K562 (cell line): Measurements from ENCODE around the gene SMARCA1. TPM values are rescaled to one million over a fixed set of nuclear protein-coding genes. Genes with fewer than 3 reads are reported as not detected.

Experiments used
- ATAC-seq: fragments of 200-7000 bp; cut with Tn5 transposase; 3 replicates; pipeline ENCODE4 v1.9.1; 2020; ENCODE audit warnings: moderate library complexity
- BruUV-seq: library from RNA; stranded (reverse); fragments of 400-500 nt; replicated peaks from 2 replicates; lab custom pipeline; 2021; lab: Mats Ljungman, UMichigan
- CTCF ChIA-PET: fragments of 300-600 bp; formaldehyde crosslinking; extraction: SDS; loops from one replicate; lab custom pipeline; 2021; ENCODE audit warnings: low intra/inter-chr PET ratio; lab: Yijun Ruan, JAX
- POLR2A ChIA-PET: fragments of 300-600, 350-650 bp; sonication (Branson Sonifier 250); formaldehyde crosslinking; extraction: SDS; loops from one replicate; lab custom pipeline; 2021; ENCODE audit warnings: antibody characterized with exemption, inconsistent platforms; lab: Yijun Ruan, JAX
- DNase-seq, 4 experiments: peaks; one replicate each; pipeline versions ENCODE4 v3.0.0 to v3.0.0-alpha.2; 2011 to 2018; ENCODE audit warnings: low spot score in 3 of 4, mixed read lengths in 3 of 4; ENCODE audit errors: extremely low read depth in 1 of 4
- FAIRE-seq: peaks from 2 replicates; lab custom pipeline; 2011; peaks lifted over from hg19 to GRCh38; lab: Jason Lieb, UNC
- H2AFZ ChIP-seq: 2 replicates; pipeline ENCODE4 v1.6.0; 2011; ENCODE audit warnings: low read depth, low read length, control low read depth, inconsistent platforms
- H3K27ac ChIP-seq: fragments of 200-600 bp; 3 replicates; pipeline ENCODE4 v1.8.0; 2011; ENCODE audit warnings: low read depth, mild to moderate bottlenecking, control low read depth, inconsistent platforms, low read length, moderate library complexity, mixed read lengths; ENCODE audit errors: extremely low read depth
- H3K27me3 ChIP-seq, 2 experiments: fragments of 300-600 bp in 1 of 2; 2 replicates in 1 of 2; 3 replicates in 1 of 2; pipeline versions ENCODE4 v1.6.0 to v1.8.0; 2011; ENCODE audit warnings: inconsistent platforms in 2 of 2, low read length in 2 of 2, mild to moderate bottlenecking in 1 of 2, mixed read lengths in 1 of 2, moderate library complexity in 1 of 2; ENCODE audit not compliant: control insufficient read depth in 2 of 2, insufficient read depth in 2 of 2
- H3K36me3 ChIP-seq: fragments of 300-600 bp; 3 replicates; pipeline ENCODE4 v1.8.0; 2011; ENCODE audit warnings: mild to moderate bottlenecking, low read length, inconsistent platforms; ENCODE audit not compliant: control insufficient read depth, insufficient read depth
- H3K4me1 ChIP-seq, 2 experiments: fragments of 200-600 bp in 1 of 2; replicated peaks in 1 of 2; 2 replicates in 1 of 2; 3 replicates in 1 of 2; pipeline versions ENCODE4 v1.5.1 to v1.8.0; 2011; ENCODE audit warnings: inconsistent platforms in 2 of 2, low read length in 2 of 2, mild to moderate bottlenecking in 1 of 2, mixed read lengths in 1 of 2, moderate library complexity in 1 of 2; ENCODE audit not compliant: control insufficient read depth in 2 of 2, insufficient read depth in 2 of 2
- H3K4me2 ChIP-seq: 2 replicates; pipeline ENCODE4 v1.6.1; 2011; ENCODE audit warnings: low read length, control low read depth, inconsistent platforms, mixed read lengths; ENCODE audit not compliant: insufficient read depth
- H3K4me3 ChIP-seq: fragments of 200-600 bp; sonication (generic), shearing (Covaris generic); 2 replicates; pipeline ENCODE4 v1.5.1; 2016; ENCODE audit warnings: control low read depth, inconsistent platforms
- H3K79me2 ChIP-seq: fragments of 200-600 bp; 3 replicates; pipeline ENCODE4 v1.8.0; 2011; ENCODE audit warnings: low read length, inconsistent platforms; ENCODE audit not compliant: control insufficient read depth, insufficient read depth
- H3K9ac ChIP-seq, 2 experiments: 2 replicates each; pipeline versions ENCODE4 v1.6.0 to v1.6.1; 2011; ENCODE audit warnings: low read depth in 2 of 2, low read length in 2 of 2, control low read depth in 1 of 2, inconsistent platforms in 1 of 2, mild to moderate bottlenecking in 1 of 2, mixed read lengths in 1 of 2; ENCODE audit not compliant: insufficient read depth in 1 of 2
- H3K9me1 ChIP-seq: one replicate; pipeline ENCODE4 v1.6.0; 2011; ENCODE audit warnings: inconsistent platforms, mild to moderate bottlenecking, low read length, moderate library complexity; ENCODE audit not compliant: control insufficient read depth, insufficient read depth
- H3K9me3 ChIP-seq: replicated peaks from 2 replicates; pipeline ENCODE4 v1.5.1; 2011; ENCODE audit warnings: low read depth, low read length, inconsistent platforms; ENCODE audit not compliant: control insufficient read depth, insufficient read depth
- H4K20me1 ChIP-seq: replicated peaks from 2 replicates; pipeline ENCODE4 v1.6.1; 2011; ENCODE audit warnings: low read length, inconsistent platforms, mixed read lengths; ENCODE audit not compliant: control insufficient read depth, insufficient read depth
- CREM ChIP-seq: IDR thresholded peaks from 2 replicates; pipeline ENCODE4 v1.6.1; 2014; ENCODE audit warnings: antibody characterized with exemption, low read depth
- MECOM ChIP-seq: fragments of 250-450 bp; sonication (Bioruptor Pico); IDR thresholded peaks from 2 replicates; pipeline ENCODE4 v1.8.0; 2022; ENCODE audit warnings: inconsistent platforms
- NFATC3 ChIP-seq: fragments of 450-650 bp; IDR thresholded peaks from 2 replicates; pipeline ENCODE4 v1.6.1; 2017; ENCODE audit warnings: mild to moderate bottlenecking
- POLR2AphosphoS5 ChIP-seq: IDR thresholded peaks from 2 replicates; pipeline ENCODE4 v1.6.1; 2011; ENCODE audit warnings: mild to moderate bottlenecking, low read depth, low read length, moderate library complexity; ENCODE audit not compliant: control insufficient read depth, insufficient read depth
- POLR2H ChIP-seq: IDR thresholded peaks from 2 replicates; pipeline ENCODE4 v1.6.1; 2016; ENCODE audit warnings: missing genetic modification characterization, low read depth, mild to moderate bottlenecking, control low read depth, missing compliant biosample characterization, moderate library complexity
- SETDB1 ChIP-seq: IDR thresholded peaks from one replicate; pipeline ENCODE4 v1.6.1; 2012; ENCODE audit warnings: low read length, control low read depth, inconsistent platforms
- TEAD2 ChIP-seq: fragments of 450-650 bp; IDR thresholded peaks from 2 replicates; pipeline ENCODE4 v1.6.1; 2016; ENCODE audit warnings: missing genetic modification characterization, control low read depth, missing compliant biosample characterization
- TFAM ChIP-seq: fragments of 250-450 bp; sonication (Bioruptor Pico); conservative IDR thresholded peaks from 2 replicates; pipeline ENCODE4 v1.5.0; 2021; ENCODE audit warnings: mild to moderate bottlenecking, moderate library complexity
- ZNF324 ChIP-seq: fragments of 250-450 bp; sonication (Bioruptor Pico); IDR thresholded peaks from 2 replicates; pipeline ENCODE4 v1.4.0; 2020; ENCODE audit warnings: mild to moderate bottlenecking
- ZNF583 ChIP-seq: fragments of 250-450 bp; sonication (Bioruptor Pico); IDR thresholded peaks from 2 replicates; pipeline ENCODE4 v1.4.0; 2020
- ZNF707 ChIP-seq: fragments of 250-450 bp; sonication (Bioruptor Pico); conservative IDR thresholded peaks from 2 replicates; pipeline ENCODE4 v1.8.0; 2022; ENCODE audit warnings: inconsistent platforms, mild to moderate bottlenecking, moderate library complexity
- whole genome bisulfite sequencing: fragments of 100-300 bp; shearing (Covaris generic); methylation state at CpG from one replicate; pipeline ENCODE4 v1.1.6; 2016; ENCODE audit warnings: low coverage, mixed read lengths; ENCODE audit not compliant: insufficient coverage; ENCODE audit errors: missing lambda C conversion rate; 5-methylcytosine and 5-hydroxymethylcytosine counted together
- in situ Hi-C: fragments of 300-500 bp; cut with MboI; formaldehyde crosslinking; loops from 4 replicates; pipeline ENCODE4 v1.15.0; 2018; ENCODE audit warnings: inconsistent platforms, mixed read lengths
- intact Hi-C: fragments of 100-400 bp; cut with micrococcal nuclease; formaldehyde crosslinking; loops from 2 replicates; pipeline ENCODE4 v1.14.2; 2022
- polyA plus RNA-seq, 8 experiments: library from polyadenylated mRNA; depleted of rRNA in 4 of 8; stranded (reverse) in 5 of 8; unstranded in 3 of 8; fragments of >200 nt; fragmentation: Nextera tagmentation in 2 of 8; fragmentation: Illumina TruSeq in 1 of 8; extraction: Ambion mirVana in 2 of 8; extraction: Trizol in 1 of 8; gene quantifications; 2 replicates each; pipeline versions ENCODE4 v1.2.1 to v1.2.3, GENCODE V29; 2011 to 2014; ENCODE audit warnings: inconsistent platforms in 1 of 8, missing spikeins in 1 of 8
- total RNA-seq, 7 experiments: library from RNA; depleted of rRNA in 6 of 7; stranded (reverse); fragments of >200 nt in 6 of 7; fragmentation: Illumina TruSeq in 2 of 7; extraction: Trizol in 2 of 7; gene quantifications; 2 replicates each; pipeline versions ENCODE4 v1.2.1 to v1.2.3, GENCODE V29; 2011 to 2021; ENCODE audit warnings: low replicate concordance in 1 of 7
- TF ChIP-seq, protein P1 (sequence below): IDR thresholded peaks from 2 replicates; pipeline ENCODE4 v1.6.1; 2012; ENCODE audit warnings: low read depth, low read length, improper control_type of control experiment, borderline replicate concordance

SMARCA1 gene
- total and polyA plus RNA-seq, 9 of the 15 experiments (the other 6 are each of a cell fraction or from before 2014, with no cell fraction given) = 0.42 to 3.0 (median 2.0) TPM

DNA sequence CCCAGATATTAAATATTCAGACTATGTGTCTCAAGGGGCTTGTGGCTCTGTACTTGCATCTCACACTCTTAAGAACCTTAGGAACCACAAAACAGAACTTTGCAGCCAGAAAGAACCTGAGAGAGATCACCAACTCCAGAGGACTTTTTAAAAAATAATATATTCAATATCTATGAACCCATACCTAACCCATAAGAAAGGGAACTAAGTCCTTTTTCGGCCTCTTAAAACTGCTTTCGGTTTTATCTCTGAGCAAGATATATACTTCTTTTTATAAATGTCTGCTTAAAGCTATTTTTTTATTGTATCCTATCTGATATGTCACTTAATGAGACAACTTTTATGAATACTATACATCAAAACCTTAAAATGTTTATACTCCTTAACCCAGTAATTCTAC is 10.9 kb downstream of the SMARCA1 start:
- ATAC-seq (no peak), DNase-seq (no peak), FAIRE-seq (no peak)
- no peak overlapping the region for H3K9ac ChIP-seq
- no peaks in the 10 kb centered on the region for H3K9me1 ChIP-seq
- no peaks in the 10 kb centered on the region for H3K4me1 ChIP-seq
- ChIA-PET POLR2A (no interaction called here), CTCF (no interaction called here)
- H3K9me3 ChIP-seq = no peaks in the 10 kb centered on the region
- TF ChIP-seq MECOM (CRISPR knock-in tag) (no peak), ZNF324 (CRISPR knock-in tag) (no peak), POLR2H (tag) (no peak), NFATC3 (no peak), TFAM (CRISPR knock-in tag) (no peak), SETDB1 (no peak), CREM (no peak), TEAD2 (tag) (no peak), ZNF707 (CRISPR knock-in tag) (no peak), POLR2AphosphoS5 (no peak), ZNF583 (CRISPR knock-in tag) (no peak)
- TF ChIP-seq, protein P1, sequence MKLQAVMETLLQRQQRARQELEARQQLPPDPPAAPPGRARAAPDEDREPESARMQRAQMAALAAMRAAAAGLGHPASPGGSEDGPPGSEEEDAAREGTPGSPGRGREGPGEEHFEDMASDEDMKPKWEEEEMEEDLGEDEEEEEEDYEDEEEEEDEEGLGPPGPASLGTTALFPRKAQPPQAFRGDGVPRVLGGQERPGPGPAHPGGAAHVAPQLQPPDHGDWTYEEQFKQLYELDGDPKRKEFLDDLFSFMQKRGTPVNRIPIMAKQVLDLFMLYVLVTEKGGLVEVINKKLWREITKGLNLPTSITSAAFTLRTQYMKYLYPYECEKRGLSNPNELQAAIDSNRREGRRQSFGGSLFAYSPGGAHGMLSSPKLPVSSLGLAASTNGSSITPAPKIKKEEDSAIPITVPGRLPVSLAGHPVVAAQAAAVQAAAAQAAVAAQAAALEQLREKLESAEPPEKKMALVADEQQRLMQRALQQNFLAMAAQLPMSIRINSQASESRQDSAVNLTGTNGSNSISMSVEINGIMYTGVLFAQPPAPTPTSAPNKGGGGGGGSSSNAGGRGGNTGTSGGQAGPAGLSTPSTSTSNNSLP = no peak
- no peaks in the 10 kb centered on the region for H3K36me3 ChIP-seq
- BruUV-seq = no TSS peak
- H3K27me3 ChIP-seq = no peaks in the 10 kb centered on the region
- H4K20me1 ChIP-seq = no peaks in the 10 kb centered on the region
- H3K79me2 ChIP-seq = no peaks in the 10 kb centered on the region
- 5% methylated on average over 2 of the region's 2 CpGs for WGBS
- no peak overlapping the region for H2AFZ ChIP-seq
- H3K27ac ChIP-seq = no peak overlapping the region
- no peak overlapping the region for H3K4me2 ChIP-seq
- intact Hi-C loops = no loop called here
- in situ Hi-C loops = no loop called here
- no peak overlapping the region for H3K4me3 ChIP-seq
